Activated T-helper 1 cell treated with anti-CD3 and anti-CD28 coated beads, Interleukin-12 subunit alpha, Interleukin-12 subunit beta, Interleukin-2, Interleukin-4 antibody, amounts not matched to agents 30 ng/mL and 10 ng/mL and 1 ng/mL, durations not matched to agents 14 hours and 24 hours and 36 hours (primary cell): Measurements from ENCODE around the gene ITCH. TPM values are rescaled to one million over a fixed set of nuclear protein-coding genes. Genes with fewer than 3 reads are reported as not detected.
"Not testable (repeated sequence)": the region's sequence is repeated elsewhere in the genome, so short reads cannot be mapped to it uniquely, and the experiment has no call there.

Experiments used
- DNase-seq: peaks from one replicate; pipeline ENCODE4 v3.0.0; 2021; ENCODE audit warnings: low spot score
- H3K27ac Mint-ChIP-seq: one replicate; pipeline ENCODE4 v1.8.0; 2021; ENCODE audit warnings: mild to moderate bottlenecking, mixed read lengths
- H3K27me3 Mint-ChIP-seq: one replicate; pipeline ENCODE4 v1.8.0; 2022; ENCODE audit warnings: mild to moderate bottlenecking, moderate library complexity, mixed read lengths; ENCODE audit not compliant: insufficient read depth
- H3K36me3 Mint-ChIP-seq: one replicate; pipeline ENCODE4 v1.8.0; 2021; ENCODE audit warnings: low read depth, mixed read lengths
- H3K4me1 Mint-ChIP-seq: one replicate; pipeline ENCODE4 v1.8.0; 2021; ENCODE audit warnings: low read depth, mixed read lengths
- H3K4me3 Mint-ChIP-seq: one replicate; pipeline ENCODE4 v1.8.0; 2021; ENCODE audit warnings: mild to moderate bottlenecking, moderate library complexity, mixed read lengths
- H3K9me3 Mint-ChIP-seq: one replicate; pipeline ENCODE4 v1.8.0; 2021; ENCODE audit warnings: mixed read lengths
- intact Hi-C: fragments of 100-400 bp; cut with micrococcal nuclease; formaldehyde crosslinking; loops from one replicate; pipeline ENCODE4 v1.15.1; 2024
- total RNA-seq: library from RNA; stranded (reverse); gene quantifications from 2 replicates; pipeline ENCODE4 v1.2.3, GENCODE V29; 2022

ITCH gene
- total RNA-seq, 1 donor from 2014 or later, result 55.6 TPM

- intact Hi-C loops, result no loop called here
- Mint-ChIP-seq H3K27ac (no peak overlapping the region), H3K4me1 (no peaks in the 10 kb centered on the region), H3K9me3 (peaks cover 8% of the 10 kb centered on the region), H3K4me3 (no peak overlapping the region), H3K36me3 (peaks cover 40% of the 10 kb centered on the region), H3K27me3 (no peaks in the 10 kb centered on the region)
- DNase-seq, result no peak
Measured at GRCh38 chr20:34500823-34501222, 137.8 kb downstream of the ITCH start.

GRCh38 chr20:34506480-34506879 lies 143.4 kb downstream of the ITCH start:
- no peaks in the 10 kb centered on the region for H3K4me1 Mint-ChIP-seq
- H3K27ac Mint-ChIP-seq, result peak overlapping the region; percentile 30
- intact Hi-C loops, result no loop called here
- no peaks in the 10 kb centered on the region for H3K27me3 Mint-ChIP-seq
- DNase-seq, result no peak
- no peaks in the 10 kb centered on the region for H3K9me3 Mint-ChIP-seq
- H3K4me3 Mint-ChIP-seq, result no peak overlapping the region
- peaks cover 21% of the 10 kb centered on the region for H3K36me3 Mint-ChIP-seq

GRCh38 chr20:34507702-34508413 lies 144.8 kb downstream of the ITCH start:
- peaks cover 22% of the 10 kb centered on the region for H3K36me3 Mint-ChIP-seq
- no peaks in the 10 kb centered on the region for H3K27me3 Mint-ChIP-seq
- no peak for DNase-seq
- no peak overlapping the region for H3K4me3 Mint-ChIP-seq
- H3K4me1 Mint-ChIP-seq, result no peaks in the 10 kb centered on the region
- intact Hi-C loops, result no loop called here
- no peaks in the 10 kb centered on the region for H3K9me3 Mint-ChIP-seq
- H3K27ac Mint-ChIP-seq, result no peak overlapping the region

GRCh38 chr20:34510575-34510974 lies 147.5 kb downstream of the ITCH start:
- Mint-ChIP-seq H3K27me3 (no peaks in the 10 kb centered on the region), H3K9me3 (no peaks in the 10 kb centered on the region), H3K27ac (no peak overlapping the region), H3K4me3 (no peak overlapping the region), H3K4me1 (peaks cover 21% of the 10 kb centered on the region), H3K36me3 (peaks cover 20% of the 10 kb centered on the region)
- DNase-seq, result no peak
- intact Hi-C loops, result no loop called here

- peaks cover 22% of the 10 kb centered on the region for H3K4me1 Mint-ChIP-seq
- H3K27ac Mint-ChIP-seq, result no peak overlapping the region
- H3K27me3 Mint-ChIP-seq, result no peaks in the 10 kb centered on the region
- no peak overlapping the region for H3K4me3 Mint-ChIP-seq
- H3K36me3 Mint-ChIP-seq, result peaks cover 17% of the 10 kb centered on the region
- no peaks in the 10 kb centered on the region for H3K9me3 Mint-ChIP-seq
- intact Hi-C loops, result no loop called here
- no peak for DNase-seq
Measured at GRCh38 chr20:34511891-34512265, 148.8 kb downstream of the ITCH start.

GRCh38 chr20:34512266-34512954 lies 149.3 kb downstream of the ITCH start:
- intact Hi-C loops, result no loop called here
- Mint-ChIP-seq H3K27ac (no peak overlapping the region), H3K36me3 (peaks cover 16% of the 10 kb centered on the region)

GRCh38 chr20:34512955-34513419 lies 149.9 kb downstream of the ITCH start:
- no peaks in the 10 kb centered on the region for H3K27me3 Mint-ChIP-seq
- intact Hi-C loops, result no loop called here
- H3K4me1 Mint-ChIP-seq, result peaks cover 26% of the 10 kb centered on the region
- peaks cover 12% of the 10 kb centered on the region for H3K36me3 Mint-ChIP-seq
- H3K9me3 Mint-ChIP-seq, result no peaks in the 10 kb centered on the region
- H3K4me3 Mint-ChIP-seq, result peak overlapping the region; percentile 12
- no peak overlapping the region for H3K27ac Mint-ChIP-seq
- no peak for DNase-seq

More at GRCh38 chr20:34512266-34512954, 149.3 kb downstream of the ITCH start:
- no peak for DNase-seq
- H3K4me3 Mint-ChIP-seq, result no peak overlapping the region
- no peaks in the 10 kb centered on the region for H3K27me3 Mint-ChIP-seq
- peaks cover 22% of the 10 kb centered on the region for H3K4me1 Mint-ChIP-seq
- no peaks in the 10 kb centered on the region for H3K9me3 Mint-ChIP-seq

GRCh38 chr20:34514034-34514433 lies 151.0 kb downstream of the ITCH start:
- H3K4me3 Mint-ChIP-seq, intact Hi-C loops, H3K27me3 Mint-ChIP-seq, H3K27ac Mint-ChIP-seq, DNase-seq, H3K9me3 Mint-ChIP-seq, H3K36me3 Mint-ChIP-seq: not testable (repeated sequence)
- peaks cover 35% of the 10 kb centered on the region for H3K4me1 Mint-ChIP-seq

GRCh38 chr20:34514897-34515483 lies 151.9 kb downstream of the ITCH start:
- Mint-ChIP-seq H3K27ac (peak overlapping the region; percentile 96), H3K4me1 (peaks cover 35% of the 10 kb centered on the region), H3K4me3 (peak overlapping the region; percentile 95), H3K27me3 (no peaks in the 10 kb centered on the region), H3K36me3 (peaks cover 10% of the 10 kb centered on the region), H3K9me3 (no peaks in the 10 kb centered on the region)
- no peak for DNase-seq
- intact Hi-C loops, result loop anchor here (1.0 to 5.0 kb wide), 3 partner anchors 152 to 523 kb away; partner anchors contain the start of genes AHCY, ITCH and RALY

GRCh38 chr20:34515484-34516246 lies 152.6 kb downstream of the ITCH start:
- Mint-ChIP-seq H3K27me3 (no peaks in the 10 kb centered on the region), H3K4me3 (peak overlapping the region; percentile 95), H3K9me3 (no peaks in the 10 kb centered on the region), H3K27ac (peak overlapping the region; percentile 96), H3K36me3 (peaks cover 12% of the 10 kb centered on the region), H3K4me1 (peaks cover 35% of the 10 kb centered on the region)
- intact Hi-C loops, result loop anchor here (1.0 to 5.0 kb wide), 9 partner anchors 43 to 523 kb away; partner anchors contain the start of genes ACSS2, AHCY, ITCH and MAP1LC3A
- DNase-seq, result peak; percentile 70

- no peaks in the 10 kb centered on the region for H3K27me3 Mint-ChIP-seq
- peak; percentile 93 for DNase-seq
- no peaks in the 10 kb centered on the region for H3K9me3 Mint-ChIP-seq
- H3K27ac Mint-ChIP-seq, result peak within 1 kb of the TSS; percentile 96
- intact Hi-C loops, result loop anchor here (1.0 to 5.0 kb wide), 7 partner anchors 42 to 524 kb away; partner anchors contain the start of genes ACSS2, MAP1LC3A, RALY and TP53INP2
- peak within 1 kb of the TSS; percentile 95 for H3K4me3 Mint-ChIP-seq
- peaks cover 9% of the 10 kb centered on the region for H3K36me3 Mint-ChIP-seq
- H3K4me1 Mint-ChIP-seq, result peaks cover 35% of the 10 kb centered on the region
Measured at GRCh38 chr20:34516247-34517113, 153.4 kb downstream of the ITCH start, which contains the start of gene DYNLRB1. Gene DYNLRB1 (plus strand): TSS chr20:34516422. CDS start chr20:34516459, 37 bp downstream.
